H9 (cell line): ENCODE data around the gene MC4R. TPM values are rescaled to one million over a fixed set of nuclear protein-coding genes. Genes with fewer than 3 reads are reported as not detected.

Source experiments
- DNase-seq: peaks from one replicate; pipeline ENCODE4 v3.0.0-alpha.2; 2017
- H2AFZ ChIP-seq: one replicate; pipeline ENCODE4 v1.6.1; 2013; ENCODE audit warnings: mild to moderate bottlenecking, low read length, control low read depth, moderate library complexity
- H2AK5ac ChIP-seq: 2 replicates; pipeline ENCODE4 v1.6.1; 2013; ENCODE audit warnings: low read length, control low read depth, mixed read lengths; ENCODE audit not compliant: insufficient read length
- H2BK120ac ChIP-seq: one replicate; pipeline ENCODE4 v1.6.1; 2013; ENCODE audit warnings: low read depth, mild to moderate bottlenecking, low read length, control low read depth, inconsistent platforms; ENCODE audit not compliant: poor library complexity, severe bottlenecking
- H2BK12ac ChIP-seq: 2 replicates; pipeline ENCODE4 v1.6.1; 2013; ENCODE audit warnings: low read length, control low read depth, mixed read lengths, low read depth; ENCODE audit not compliant: insufficient read length
- H2BK15ac ChIP-seq: 2 replicates; pipeline ENCODE4 v1.6.1; 2013; ENCODE audit warnings: low read depth, low read length, control low read depth
- H2BK20ac ChIP-seq: one replicate; pipeline ENCODE4 v1.6.1; 2013; ENCODE audit warnings: low read depth, mild to moderate bottlenecking, low read length, control low read depth, inconsistent platforms; ENCODE audit not compliant: poor library complexity, severe bottlenecking
- H2BK5ac ChIP-seq: 2 replicates; pipeline ENCODE4 v1.6.1; 2013; ENCODE audit warnings: low read length, control low read depth, mixed read lengths; ENCODE audit not compliant: insufficient read length
- H3K14ac ChIP-seq: 2 replicates; pipeline ENCODE4 v1.6.1; 2013; ENCODE audit warnings: low read length, control low read depth; ENCODE audit not compliant: insufficient read depth
- H3K18ac ChIP-seq: 2 replicates; pipeline ENCODE4 v1.6.1; 2013; ENCODE audit warnings: low read depth, mild to moderate bottlenecking, mixed read lengths, low read length, control low read depth; ENCODE audit not compliant: insufficient read length
- H3K23ac ChIP-seq: 2 replicates; pipeline ENCODE4 v1.6.1; 2013; ENCODE audit warnings: low read length, control low read depth, mixed read lengths, low read depth; ENCODE audit not compliant: insufficient read length
- H3K23me2 ChIP-seq: 2 replicates; pipeline ENCODE4 v1.6.1; 2013; ENCODE audit warnings: low read depth, mild to moderate bottlenecking, mixed read lengths, low read length, control low read depth; ENCODE audit not compliant: insufficient read length, poor library complexity, severe bottlenecking
- H3K27ac ChIP-seq: 2 replicates; pipeline ENCODE4 v1.5.1; 2013; ENCODE audit warnings: low read length, control low read depth, mixed read lengths, low read depth; ENCODE audit not compliant: insufficient read length
- H3K27me3 ChIP-seq: 2 replicates; pipeline ENCODE4 v1.6.1; 2013; ENCODE audit warnings: low read length, control low read depth, inconsistent platforms; ENCODE audit not compliant: insufficient read depth
- H3K4ac ChIP-seq: 2 replicates; pipeline ENCODE4 v1.6.1; 2013; ENCODE audit warnings: low read depth, mild to moderate bottlenecking, control low read depth, inconsistent platforms, low read length, moderate library complexity
- H3K4me1 ChIP-seq: 2 replicates; pipeline ENCODE4 v1.6.1; 2013; ENCODE audit warnings: low read length, control low read depth, inconsistent platforms; ENCODE audit not compliant: insufficient read depth
- H3K4me2 ChIP-seq: 2 replicates; pipeline ENCODE4 v1.6.1; 2013; ENCODE audit warnings: low read length, control low read depth, mixed read lengths; ENCODE audit not compliant: insufficient read length, insufficient read depth
- H3K56ac ChIP-seq: 2 replicates; pipeline ENCODE4 v1.6.1; 2013; ENCODE audit warnings: low read depth, mild to moderate bottlenecking, mixed read lengths, low read length, control low read depth; ENCODE audit not compliant: insufficient read length
- H3K79me1 ChIP-seq: 2 replicates; pipeline ENCODE4 v1.6.1; 2013; ENCODE audit warnings: low read depth, mild to moderate bottlenecking, moderate library complexity, low read length, control low read depth, inconsistent platforms; ENCODE audit not compliant: insufficient read depth, poor library complexity, severe bottlenecking
- H3K79me2 ChIP-seq: 2 replicates; pipeline ENCODE4 v1.6.1; 2013; ENCODE audit warnings: low read length, control low read depth, inconsistent platforms; ENCODE audit not compliant: insufficient read depth
- H3K9ac ChIP-seq: 2 replicates; pipeline ENCODE4 v1.6.1; 2013; ENCODE audit warnings: low read length, control low read depth, mixed read lengths; ENCODE audit not compliant: insufficient read length; ENCODE audit errors: extremely low read depth
- H3K9me3 ChIP-seq: one replicate; pipeline ENCODE4 v1.6.1; 2013; ENCODE audit warnings: low read depth, low read length, inconsistent platforms; ENCODE audit not compliant: control insufficient read depth
- H3T11ph ChIP-seq: one replicate; pipeline ENCODE4 v1.6.1; 2013; ENCODE audit warnings: mild to moderate bottlenecking, low read length, control low read depth, inconsistent platforms
- H4K20me1 ChIP-seq: one replicate; pipeline ENCODE4 v1.6.1; 2013; ENCODE audit not compliant: control insufficient read depth, insufficient read length, insufficient read depth
- H4K5ac ChIP-seq: 2 replicates; pipeline ENCODE4 v1.6.1; 2013; ENCODE audit warnings: low read depth, mild to moderate bottlenecking, mixed read lengths, low read length, control low read depth; ENCODE audit not compliant: insufficient read length
- H4K8ac ChIP-seq: replicated peaks from 2 replicates; pipeline ENCODE4 v1.6.1; 2013; ENCODE audit warnings: low read length, control low read depth, mixed read lengths, low read depth; ENCODE audit not compliant: insufficient read length
- H4K91ac ChIP-seq: 2 replicates; pipeline ENCODE4 v1.6.1; 2013; ENCODE audit warnings: low read depth, mild to moderate bottlenecking, moderate library complexity, mixed read lengths, low read length, control low read depth; ENCODE audit not compliant: insufficient read length
- H3K27ac Mint-ChIP-seq, 3 experiments: 2 replicates in 2 of 3; 3 replicates in 1 of 3; pipeline ENCODE4 v1.8.0; 2020 to 2021; ENCODE audit warnings: mixed read lengths in 3 of 3, mild to moderate bottlenecking in 1 of 3, moderate library complexity in 1 of 3
- H3K27me3 Mint-ChIP-seq: 2 replicates; pipeline ENCODE4 v1.8.0; 2021; ENCODE audit warnings: low read depth, mild to moderate bottlenecking, moderate library complexity, mixed read lengths
- H3K36me3 Mint-ChIP-seq, 3 experiments: 2 replicates in 2 of 3; 3 replicates in 1 of 3; pipeline ENCODE4 v1.8.0; 2020 to 2021; ENCODE audit warnings: low read depth in 3 of 3, mixed read lengths in 3 of 3; ENCODE audit not compliant: insufficient read depth in 1 of 3
- H3K4me1 Mint-ChIP-seq, 2 experiments: 2 replicates each; pipeline ENCODE4 v1.8.0; 2020; ENCODE audit warnings: mixed read lengths in 2 of 2
- H3K4me3 Mint-ChIP-seq, 2 experiments: 2 replicates in 1 of 2; 3 replicates in 1 of 2; pipeline ENCODE4 v1.8.0; 2020 to 2021; ENCODE audit warnings: mild to moderate bottlenecking in 2 of 2, mixed read lengths in 2 of 2, moderate library complexity in 1 of 2
- H3K9me3 Mint-ChIP-seq, 2 experiments: 2 replicates in 1 of 2; 3 replicates in 1 of 2; pipeline ENCODE4 v1.8.0; 2020; ENCODE audit warnings: mild to moderate bottlenecking in 2 of 2, mixed read lengths in 2 of 2, moderate library complexity in 1 of 2
- CTCF ChIP-seq: fragments of 200-600 bp; sonication (generic); conservative IDR thresholded peaks from 3 replicates; pipeline ENCODE4 v1.8.0; 2021; ENCODE audit warnings: antibody characterized with exemption, mild to moderate bottlenecking
- WGBS: extraction: QIAGEN DNeasy Blood & Tissue Kit; methylation state at CpG from one replicate; pipeline ENCODE4 v1.1.7; 2013; ENCODE audit warnings: missing lambda C conversion rate, low lambda C conversion rate, mixed read lengths; ENCODE audit not compliant: insufficient read length; ENCODE audit errors: extremely low coverage; 5-methylcytosine and 5-hydroxymethylcytosine counted together
- total RNA-seq: library from RNA; stranded (reverse); gene quantifications from 2 replicates; pipeline ENCODE4 v1.2.1, GENCODE V29; 2021

The MC4R gene
- total RNA-seq, 1 experiment from 2014 or later = not detected

DNA sequence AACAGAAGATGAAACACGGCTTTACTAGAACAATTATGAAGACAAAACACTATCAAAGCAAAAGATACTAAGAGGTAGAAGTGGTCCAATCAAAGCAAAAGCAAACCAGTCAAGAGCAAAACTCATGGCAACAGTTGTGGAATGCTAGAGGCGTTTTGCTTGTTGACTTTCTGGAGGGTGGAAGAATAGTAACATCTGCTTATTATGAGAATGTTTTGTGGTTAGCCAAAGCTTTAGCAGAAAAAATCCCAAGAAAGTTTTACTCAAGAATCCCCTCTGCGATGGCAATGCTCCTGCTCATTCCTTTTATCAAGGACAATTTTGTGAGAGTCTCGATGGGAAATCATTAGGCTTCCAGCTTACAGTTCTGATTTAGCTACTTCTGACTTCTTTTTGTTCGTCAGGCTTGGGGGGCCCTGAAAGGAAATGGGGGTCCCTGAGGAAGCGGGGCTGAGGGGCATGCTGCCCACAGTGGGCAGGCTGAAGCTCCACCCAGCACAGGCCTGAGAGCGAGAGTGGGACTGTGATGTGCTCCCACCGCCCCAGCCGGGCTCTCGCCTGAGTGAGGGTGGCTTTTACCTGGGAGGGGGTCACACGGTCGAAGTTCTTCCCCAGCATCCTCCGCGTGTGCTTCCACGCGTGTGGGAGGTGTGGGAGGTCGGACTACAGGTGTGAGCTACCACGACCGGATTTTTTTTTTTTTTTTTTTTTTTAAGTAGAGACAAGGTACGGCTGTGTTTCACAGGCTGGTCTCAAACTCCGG is 49.0 kb upstream of the MC4R start:
- H3K9ac ChIP-seq = no peak overlapping the region
- WGBS = no CpG with 5 or more reads among the region's 21 CpGs
- H2BK12ac ChIP-seq = no peak overlapping the region
- H3K4me1 Mint-ChIP-seq = no peaks in the 10 kb centered on the region
- no peak overlapping the region for H4K8ac ChIP-seq
- no peak overlapping the region for H2BK120ac ChIP-seq
- no peak overlapping the region for H4K5ac ChIP-seq
- H3K9me3 ChIP-seq = no peaks in the 10 kb centered on the region
- no peaks in the 10 kb centered on the region for H3K79me2 ChIP-seq
- H3K18ac ChIP-seq = no peak overlapping the region
- H3T11ph ChIP-seq = no peak overlapping the region
- H3K56ac ChIP-seq = no peak overlapping the region
- no peaks in the 10 kb centered on the region for H3K36me3 Mint-ChIP-seq
- H3K27ac ChIP-seq = no peak overlapping the region
- H2AFZ ChIP-seq = no peak overlapping the region
- no peak overlapping the region for H3K4me3 Mint-ChIP-seq
- no peak overlapping the region for H2AK5ac ChIP-seq
- H2BK15ac ChIP-seq = no peak overlapping the region
- no peak overlapping the region for H3K4me2 ChIP-seq
- H3K27ac Mint-ChIP-seq = no peak overlapping the region
- no peak overlapping the region for H2BK20ac ChIP-seq
- DNase-seq = no peak
- H2BK5ac ChIP-seq = no peak overlapping the region
- H3K4ac ChIP-seq = no peak overlapping the region
- no peak for TF ChIP-seq CTCF
- no peaks in the 10 kb centered on the region for H3K4me1 ChIP-seq
- no peaks in the 10 kb centered on the region for H3K27me3 ChIP-seq
- no peaks in the 10 kb centered on the region for H3K23me2 ChIP-seq
- H4K20me1 ChIP-seq = no peaks in the 10 kb centered on the region
- H4K91ac ChIP-seq = no peak overlapping the region
- H3K79me1 ChIP-seq = no peaks in the 10 kb centered on the region
- peaks cover 0 to 2% of the 10 kb centered on the region in 2 experiments; a peak in 1 of 5 replicates for H3K9me3 Mint-ChIP-seq
- H3K23ac ChIP-seq = no peak overlapping the region
- H3K14ac ChIP-seq = no peak overlapping the region
- no peaks in the 10 kb centered on the region for H3K27me3 Mint-ChIP-seq
